ENCODE data around the gene KRTAP5-3. TPM values are rescaled to one million over a fixed set of nuclear protein-coding genes. Genes with fewer than 3 reads are reported as not detected.

The KRTAP5-3 gene
- total RNA-seq, 1 experiment from 2014 or later, result not detected

DNA sequence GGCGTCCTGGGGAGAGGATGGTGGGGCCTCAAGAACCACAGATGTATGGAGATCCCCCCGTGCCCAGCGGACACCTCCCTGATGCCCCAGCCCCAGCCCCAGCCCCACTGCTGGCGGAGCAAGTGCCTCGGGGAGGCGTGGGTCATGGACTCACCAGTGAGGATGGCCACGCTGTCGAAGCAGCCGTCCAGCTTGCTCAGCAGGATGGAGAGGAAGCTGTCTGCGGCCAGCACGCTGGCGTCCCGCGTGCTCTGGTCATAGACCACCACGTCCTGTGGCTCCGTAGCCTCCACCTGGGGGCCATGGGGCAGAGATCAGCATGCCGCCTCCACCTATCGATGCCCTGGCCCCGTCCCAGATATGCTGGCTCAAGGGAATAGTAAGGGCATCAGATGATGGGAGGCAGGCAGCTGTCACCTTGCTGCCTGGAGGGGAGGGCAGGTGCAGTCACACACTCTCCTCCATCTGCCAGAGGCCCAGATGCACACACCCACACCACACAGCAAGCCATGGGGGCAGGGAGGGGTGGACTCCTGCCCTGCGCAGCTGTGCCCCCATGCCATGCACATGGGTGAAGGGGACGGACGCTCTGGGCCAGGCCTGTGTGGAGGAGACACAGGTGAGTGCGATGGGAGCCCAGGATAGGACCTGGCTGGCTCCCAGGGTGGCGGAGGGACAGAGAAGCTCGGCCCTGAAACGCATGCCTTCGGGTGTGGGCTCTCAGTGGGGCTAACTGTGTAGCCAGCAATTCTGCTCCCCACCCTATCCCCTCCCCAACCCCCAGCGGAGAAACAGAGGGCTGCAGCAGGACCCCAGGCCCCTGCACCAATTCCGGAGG is 44.3 kb downstream of the KRTAP5-3 start:
- no peak for DNase-seq
- no peaks in the 10 kb centered on the region for H3K27me3 ChIP-seq (ENCODE audit: control insufficient read depth, insufficient read depth, low read length)

DNA sequence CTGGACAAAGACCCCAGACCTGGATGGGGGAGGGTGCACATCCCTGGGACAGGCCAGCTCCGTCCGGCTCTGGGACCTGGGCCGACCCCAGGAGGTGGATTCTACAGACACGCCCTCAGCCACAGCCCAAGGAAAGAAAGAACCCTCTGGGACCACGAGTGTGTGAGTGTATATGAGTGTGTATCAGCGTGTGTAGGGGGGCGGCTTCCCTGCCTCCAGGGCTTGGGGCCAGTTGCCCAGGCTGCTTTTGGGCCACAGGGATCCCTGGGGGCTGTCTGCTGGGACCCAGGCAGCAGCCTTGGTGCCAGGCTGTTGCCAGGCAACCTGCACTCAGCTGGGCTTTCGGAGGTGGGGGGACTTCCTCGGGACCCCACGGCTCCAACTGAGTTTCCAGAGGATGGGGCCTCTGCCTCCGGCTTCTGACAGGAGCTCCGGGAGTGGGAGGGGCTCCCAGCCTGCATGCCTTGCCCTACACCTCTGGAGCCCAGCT is 45.1 kb downstream of the KRTAP5-3 start:
- Histone ChIP-seq H3K4me3 (ENCODE audit: insufficient read depth, low read depth, low read length) (no peak overlapping the region), H3K27me3 (ENCODE audit: control insufficient read depth, insufficient read depth, low read length) (no peaks in the 10 kb centered on the region), H3K36me3 (replicated peaks; ENCODE audit: control insufficient read depth, insufficient read depth, low read length) (no peaks in the 10 kb centered on the region)
- DNase-seq, result peak; percentile 59

More for the DNA sequence above, 44.3 kb downstream of the KRTAP5-3 start:
- Histone ChIP-seq H3K4me3 (ENCODE audit: insufficient read depth, low read depth, low read length) (no peak overlapping the region), H3K36me3 (replicated peaks; ENCODE audit: control insufficient read depth, insufficient read depth, low read length) (no peaks in the 10 kb centered on the region)

DNA sequence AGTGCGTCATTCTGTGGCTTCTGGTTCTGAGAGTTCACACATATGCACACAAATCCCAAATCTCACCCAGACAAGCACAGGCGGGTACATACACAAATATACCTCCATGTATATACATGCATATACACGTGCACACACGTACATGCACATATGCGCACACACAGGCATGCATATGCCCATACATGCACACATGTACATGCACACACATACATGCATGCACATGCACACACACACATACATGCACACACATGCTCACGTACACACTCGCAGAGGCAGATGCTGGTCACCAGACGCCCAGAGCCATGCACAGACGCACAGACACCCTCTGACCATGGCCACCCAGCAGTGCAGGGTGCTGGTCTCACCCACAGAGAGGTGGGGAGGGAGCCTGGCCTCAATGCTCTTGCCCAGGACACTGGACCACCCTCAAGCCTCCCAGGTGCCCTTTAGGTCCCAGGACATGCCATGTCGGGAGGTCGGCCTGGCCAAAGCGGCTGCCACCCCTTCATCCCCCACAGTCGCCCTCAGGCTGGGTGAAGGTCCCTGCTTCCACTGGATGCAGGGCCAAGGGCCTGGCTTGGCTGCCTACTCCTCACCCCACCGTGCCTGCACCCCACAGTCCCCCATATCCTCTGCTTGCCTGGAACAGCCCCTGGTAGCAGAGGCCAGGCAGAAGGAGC is 45.7 kb downstream of the KRTAP5-3 start:
- no peak overlapping the region for H3K4me3 ChIP-seq (ENCODE audit: insufficient read depth, low read depth, low read length)

DNA sequence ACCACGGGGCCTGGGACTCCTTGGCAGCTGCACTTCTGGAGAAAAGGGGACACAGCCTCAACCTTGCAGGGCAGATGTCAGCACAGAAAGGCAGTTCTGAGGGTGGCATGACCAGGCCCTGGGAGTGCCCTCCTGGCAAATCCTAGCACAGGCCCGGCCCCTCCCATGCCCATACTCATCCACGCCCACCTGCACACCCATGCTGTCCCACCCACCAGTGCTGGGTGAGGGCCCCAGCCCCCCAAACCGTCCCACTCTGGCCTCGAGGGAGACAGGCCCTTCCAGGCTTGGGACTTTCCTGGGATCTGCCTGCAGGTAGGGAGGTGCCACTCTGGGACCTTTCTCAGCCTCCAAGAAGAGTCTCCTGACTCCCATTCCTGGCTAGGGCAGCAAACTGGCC is 46.3 kb downstream of the KRTAP5-3 start:
- Histone ChIP-seq H3K36me3 (replicated peaks; ENCODE audit: control insufficient read depth, insufficient read depth, low read length) (no peaks in the 10 kb centered on the region), H3K4me3 (ENCODE audit: insufficient read depth, low read depth, low read length) (no peak overlapping the region), H3K27me3 (ENCODE audit: control insufficient read depth, insufficient read depth, low read length) (no peaks in the 10 kb centered on the region)
- DNase-seq, result peak; percentile 43

More for the DNA sequence above, 45.7 kb downstream of the KRTAP5-3 start:
- Histone ChIP-seq H3K36me3 (replicated peaks; ENCODE audit: control insufficient read depth, insufficient read depth, low read length) (no peaks in the 10 kb centered on the region), H3K27me3 (ENCODE audit: control insufficient read depth, insufficient read depth, low read length) (no peaks in the 10 kb centered on the region)
- peak; percentile 54 for DNase-seq

DNA sequence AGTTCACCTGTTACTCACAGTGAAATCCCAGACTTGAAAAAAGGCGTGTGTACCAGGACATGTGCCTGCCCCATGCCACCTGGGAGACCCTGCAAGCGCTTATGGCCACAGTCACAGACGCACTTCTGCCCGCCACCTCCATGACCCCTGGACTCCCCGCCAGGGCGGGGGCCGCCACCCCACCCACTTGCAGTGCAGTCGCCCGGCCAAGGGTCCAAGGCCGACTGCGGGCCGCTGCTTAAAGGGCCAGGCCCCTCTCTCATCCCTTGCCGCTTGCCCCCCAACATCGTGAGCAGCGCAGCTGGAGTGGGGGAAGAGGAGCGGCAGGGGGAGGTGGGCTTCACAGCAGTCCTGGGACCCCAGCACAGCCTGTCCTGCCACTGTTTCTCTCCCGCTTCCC is 47.0 kb downstream of the KRTAP5-3 start:
- Histone ChIP-seq H3K36me3 (replicated peaks; ENCODE audit: control insufficient read depth, insufficient read depth, low read length) (no peaks in the 10 kb centered on the region), H3K27me3 (ENCODE audit: control insufficient read depth, insufficient read depth, low read length) (no peaks in the 10 kb centered on the region; the same call in 1 of the 2 replicates), H3K4me3 (ENCODE audit: insufficient read depth, low read depth, low read length) (no peak overlapping the region)
- DNase-seq, result no peak

DNA sequence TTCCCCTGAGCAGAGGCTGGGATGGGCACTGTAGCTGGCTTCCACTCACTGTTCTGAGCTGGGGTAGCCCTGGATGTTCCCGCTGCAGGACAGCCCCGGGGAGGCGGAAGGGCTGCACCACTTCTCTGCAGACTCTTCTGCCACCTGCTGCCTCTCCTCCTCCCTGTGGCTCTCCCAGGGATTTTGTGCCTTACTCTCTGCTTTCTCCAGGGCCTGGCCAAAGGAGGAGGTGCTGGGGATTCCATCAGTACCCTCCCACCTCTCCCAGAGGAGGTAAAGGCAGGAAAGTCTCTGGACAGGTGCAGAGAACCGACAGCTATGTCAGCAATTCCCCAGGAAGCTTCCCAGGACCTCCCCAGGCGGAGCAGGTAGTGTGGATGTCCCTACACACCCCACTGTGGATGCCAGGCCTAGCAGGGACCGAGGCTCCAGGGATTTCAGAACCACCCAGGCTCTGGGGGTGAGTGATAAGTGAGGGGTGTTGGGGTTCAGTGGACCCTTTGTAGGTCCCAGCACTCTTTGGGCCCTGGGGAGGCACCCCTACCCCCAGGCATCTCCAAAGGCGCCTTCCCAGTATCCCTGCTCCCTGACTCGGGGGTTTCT is 47.5 kb downstream of the KRTAP5-3 start:
- H3K36me3 ChIP-seq (replicated peaks; ENCODE audit: control insufficient read depth, insufficient read depth, low read length), result no peaks in the 10 kb centered on the region
- H3K27me3 ChIP-seq (ENCODE audit: control insufficient read depth, insufficient read depth, low read length), result no peaks in the 10 kb centered on the region; the same call in 1 of the 2 replicates
- DNase-seq, result peak; percentile 69
- H3K4me3 ChIP-seq (ENCODE audit: insufficient read depth, low read depth, low read length), result no peak overlapping the region

DNA sequence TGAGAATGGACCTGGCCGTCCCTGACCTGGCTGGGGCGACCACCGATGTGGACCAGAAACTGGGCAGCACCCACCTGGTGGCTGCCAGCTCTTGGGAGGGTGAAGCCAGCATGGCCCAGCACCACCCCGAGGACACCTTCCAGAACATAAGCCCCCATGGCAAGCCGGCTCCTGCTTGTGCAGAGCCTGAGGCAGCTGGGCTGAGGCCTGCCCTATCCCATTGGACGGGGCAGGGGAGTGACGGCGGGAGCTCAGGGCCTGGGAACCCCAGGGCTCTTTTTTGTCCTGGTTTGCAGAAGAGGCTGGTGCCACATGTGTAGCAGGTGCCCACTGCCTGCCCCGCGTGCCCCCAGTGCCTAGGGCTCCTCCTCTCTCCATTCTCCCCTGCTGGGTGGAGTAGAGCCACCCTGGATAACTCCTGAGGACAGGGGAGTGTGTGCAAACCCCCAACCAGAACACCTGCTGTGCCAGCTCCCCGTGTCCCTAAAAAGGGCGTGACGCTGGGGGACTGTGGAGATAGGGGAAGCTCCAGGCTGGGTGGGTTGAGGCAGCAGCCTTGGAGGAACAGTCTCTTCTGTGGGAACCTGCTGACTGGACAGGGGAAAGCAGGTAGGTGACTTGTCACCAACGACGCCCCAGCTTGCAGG is 48.1 kb downstream of the KRTAP5-3 start:
- H3K36me3 ChIP-seq (replicated peaks; ENCODE audit: control insufficient read depth, insufficient read depth, low read length), result no peaks in the 10 kb centered on the region
- DNase-seq, result peak; percentile 63
- H3K27me3 ChIP-seq (ENCODE audit: control insufficient read depth, insufficient read depth, low read length), result peaks cover 3% of the 10 kb centered on the region; the same call in 1 of the 2 replicates
- no peak overlapping the region for H3K4me3 ChIP-seq (ENCODE audit: insufficient read depth, low read depth, low read length)

DNA sequence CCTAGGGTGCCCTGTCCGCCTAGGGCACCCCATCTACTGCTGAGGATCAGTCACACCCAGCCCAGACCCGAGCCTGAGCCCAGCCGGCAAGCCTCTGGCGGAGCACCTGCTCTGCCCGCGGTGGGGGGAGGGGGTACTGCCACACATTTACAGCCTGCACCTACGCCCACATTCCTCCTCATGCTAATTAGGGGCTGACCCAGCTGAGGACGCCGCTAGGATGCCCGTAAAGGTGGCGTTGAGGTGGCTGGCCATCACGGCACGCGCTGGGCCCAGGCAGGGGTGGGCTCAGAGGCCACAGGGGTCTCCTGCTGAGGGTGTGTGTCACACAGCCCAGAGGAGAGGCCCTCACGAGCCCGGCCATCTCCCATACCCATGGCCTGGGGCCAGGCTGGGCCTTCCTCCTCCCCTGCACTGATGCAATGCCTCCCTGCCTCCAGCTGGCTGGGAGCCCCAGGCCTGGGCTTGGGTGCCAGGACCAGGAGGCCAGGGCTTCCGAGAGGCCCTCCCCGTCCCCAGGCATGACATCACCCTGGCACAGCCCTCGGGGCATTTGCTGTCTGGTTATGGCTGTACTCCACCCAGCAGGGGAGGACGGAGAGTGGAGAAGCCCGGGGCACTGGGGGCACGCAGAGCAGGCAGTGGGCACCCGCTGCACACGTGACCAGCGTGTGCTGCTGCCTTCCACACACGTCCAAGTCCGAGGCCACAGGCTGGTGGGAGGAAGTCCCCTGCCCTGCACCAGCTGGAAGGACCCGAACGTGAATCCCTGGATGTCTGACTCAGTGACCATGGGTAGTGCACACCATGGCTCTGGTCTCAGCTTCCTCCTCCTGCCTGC is 48.9 kb downstream of the KRTAP5-3 start:
- H3K27me3 ChIP-seq (ENCODE audit: control insufficient read depth, insufficient read depth, low read length), result peaks cover 3% of the 10 kb centered on the region; the same call in 1 of the 2 replicates
- H3K4me3 ChIP-seq (ENCODE audit: insufficient read depth, low read depth, low read length), result no peak overlapping the region
- H3K36me3 ChIP-seq (replicated peaks; ENCODE audit: control insufficient read depth, insufficient read depth, low read length), result no peaks in the 10 kb centered on the region
- peak; percentile 97 for DNase-seq

DNA sequence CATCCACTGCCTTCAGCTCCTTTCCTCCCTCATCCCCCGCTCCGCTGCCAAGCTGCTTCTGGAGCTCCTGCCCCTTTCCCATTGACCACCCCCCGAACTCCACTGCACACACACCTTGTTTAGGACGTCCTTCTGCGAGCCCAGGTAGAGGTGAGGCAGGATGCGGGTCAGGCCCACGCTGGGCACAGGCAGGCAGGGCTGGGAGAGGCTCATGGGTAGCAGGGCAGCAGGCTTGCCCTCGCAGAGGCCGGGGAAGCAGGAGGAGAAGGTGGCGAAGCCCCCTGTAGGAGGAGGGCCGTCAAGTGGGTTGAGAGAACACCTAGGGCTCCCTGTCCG is 49.5 kb downstream of the KRTAP5-3 start:
- H3K4me3 ChIP-seq (ENCODE audit: insufficient read depth, low read depth, low read length), result no peak overlapping the region
- DNase-seq, result peak; percentile 71
- H3K27me3 ChIP-seq (ENCODE audit: control insufficient read depth, insufficient read depth, low read length), result peaks cover 3% of the 10 kb centered on the region; the same call in 1 of the 2 replicates
- no peaks in the 10 kb centered on the region for H3K36me3 ChIP-seq (replicated peaks; ENCODE audit: control insufficient read depth, insufficient read depth, low read length)

DNA sequence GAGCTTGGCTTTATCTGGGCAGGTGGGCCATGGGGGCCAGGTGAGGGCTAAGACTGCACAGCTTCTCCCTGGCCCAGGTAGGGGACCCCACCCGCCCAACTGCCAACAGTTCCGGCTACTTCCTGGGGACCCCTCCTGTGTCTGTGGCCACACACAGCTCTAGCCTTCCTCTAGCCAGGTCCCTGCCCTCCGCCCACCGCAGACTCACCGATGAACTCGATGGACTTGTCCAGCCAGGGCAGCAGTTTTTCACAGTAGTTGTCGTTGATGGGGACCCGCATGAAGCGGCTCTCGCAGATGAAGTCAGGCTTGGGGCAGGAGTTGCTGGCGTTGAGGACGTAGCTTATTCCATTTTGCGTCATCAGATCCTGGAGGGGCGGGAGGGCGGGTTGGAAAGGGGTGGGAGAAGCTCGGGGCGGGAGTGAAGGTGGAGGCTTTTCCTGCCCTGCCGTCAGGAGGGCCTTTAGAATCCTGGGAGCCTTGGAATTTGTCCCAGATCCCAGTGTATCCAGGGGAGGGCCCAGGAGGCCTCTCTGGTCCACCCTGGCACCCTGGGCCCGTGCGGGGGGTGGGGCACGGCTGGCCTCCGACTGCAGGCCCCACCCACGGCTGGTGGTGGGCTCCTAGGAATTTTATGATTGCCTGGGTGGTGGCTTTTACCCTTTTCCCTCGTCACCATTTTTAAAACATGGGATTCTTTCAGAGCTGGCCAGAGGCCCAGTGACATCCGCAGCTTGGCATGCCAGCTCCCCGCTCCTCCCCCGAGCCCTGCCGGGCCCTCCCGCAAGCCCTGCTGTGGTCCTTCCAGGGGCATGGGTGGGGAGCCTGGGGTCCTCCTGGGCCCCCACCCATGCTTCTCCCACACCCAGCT is 50.1 kb downstream of the KRTAP5-3 start:
- DNase-seq, result peak; percentile 73
- Histone ChIP-seq H3K27me3 (ENCODE audit: control insufficient read depth, insufficient read depth, low read length) (peaks cover 3% of the 10 kb centered on the region; the same call in 1 of the 2 replicates), H3K4me3 (ENCODE audit: insufficient read depth, low read depth, low read length) (no peak overlapping the region)

More for the DNA sequence above, 50.1 kb downstream of the KRTAP5-3 start:
- no peaks in the 10 kb centered on the region for H3K36me3 ChIP-seq (replicated peaks; ENCODE audit: control insufficient read depth, insufficient read depth, low read length)

Measured in H7 (cell line).